Osteoblast (primary cell): ENCODE results near the gene ERBB4. TPM values are rescaled to one million over a fixed set of nuclear protein-coding genes. Genes with fewer than 3 reads are reported as not detected.

Source experiments
- DNase-seq: peaks from one replicate; pipeline ENCODE4 v3.0.0; 2011; ENCODE audit warnings: low spot score, mixed read lengths; ENCODE audit not compliant: insufficient read length; ENCODE audit errors: missing footprints
- H2AFZ ChIP-seq: 2 replicates; pipeline ENCODE4 v1.6.0; 2011; ENCODE audit warnings: mild to moderate bottlenecking, low read length
- H3K27ac ChIP-seq: 2 replicates; pipeline ENCODE4 v1.5.1; 2011; ENCODE audit warnings: mild to moderate bottlenecking, low read depth, low read length, moderate library complexity
- H3K27me3 ChIP-seq: 2 replicates; pipeline ENCODE4 v1.6.0; 2012; ENCODE audit warnings: mild to moderate bottlenecking, control low read depth, inconsistent platforms, low read length, moderate library complexity; ENCODE audit not compliant: insufficient read depth
- H3K36me3 ChIP-seq: 2 replicates; pipeline ENCODE4 v1.5.1; 2011; ENCODE audit warnings: mild to moderate bottlenecking, low read length, control low read depth, moderate library complexity; ENCODE audit not compliant: insufficient read depth
- H3K4me1 ChIP-seq: 2 replicates; pipeline ENCODE4 v1.5.1; 2011; ENCODE audit warnings: mild to moderate bottlenecking, low read length, control low read depth, moderate library complexity; ENCODE audit not compliant: insufficient read depth
- H3K4me2 ChIP-seq: 2 replicates; pipeline ENCODE4 v1.6.0; 2011; ENCODE audit warnings: mild to moderate bottlenecking, low read length; ENCODE audit not compliant: insufficient read depth
- H3K4me3 ChIP-seq: fragments of 200-600 bp; sonication (generic); 3 replicates; pipeline ENCODE4 v1.5.1; 2012; ENCODE audit warnings: mild to moderate bottlenecking, low read length, inconsistent platforms; ENCODE audit not compliant: insufficient read depth
- H3K79me2 ChIP-seq: 2 replicates; pipeline ENCODE4 v1.6.0; 2012; ENCODE audit warnings: mild to moderate bottlenecking, low read length, control low read depth, inconsistent platforms; ENCODE audit not compliant: insufficient read depth
- H3K9me3 ChIP-seq: 2 replicates; pipeline ENCODE4 v1.5.1; 2011; ENCODE audit warnings: low read depth, low read length, control low read depth
- H4K20me1 ChIP-seq: 2 replicates; pipeline ENCODE4 v1.6.0; 2012; ENCODE audit warnings: mild to moderate bottlenecking, low read length, control low read depth; ENCODE audit not compliant: insufficient read depth
- CTCF ChIP-seq: IDR thresholded peaks from 2 replicates; pipeline ENCODE4 v1.5.1; 2011; ENCODE audit warnings: mild to moderate bottlenecking, low read depth, low read length, moderate library complexity; ENCODE audit errors: extremely low read depth
- total RNA-seq: library from RNA; depleted of rRNA; stranded (reverse); fragments of >200 nt; gene quantifications from 2 replicates; pipeline ENCODE4 v1.2.3, GENCODE V29; 2012

ERBB4 gene
- total RNA-seq, 1 donor = under 0.01 TPM

GRCh38 chr2:211396815-211397214 lies 1141.8 kb downstream of the ERBB4 start:
- no peak overlapping the region for H3K4me3 ChIP-seq
- DNase-seq = no peak

GRCh38 chr2:211391189-211391567 lies 1147.4 kb downstream of the ERBB4 start:
- H2AFZ ChIP-seq = no peak overlapping the region
- H3K27ac ChIP-seq = no peak overlapping the region
- no peaks in the 10 kb centered on the region for H4K20me1 ChIP-seq
- H3K4me3 ChIP-seq = no peak overlapping the region
- no peak for TF ChIP-seq CTCF
- H3K79me2 ChIP-seq = no peaks in the 10 kb centered on the region
- no peaks in the 10 kb centered on the region for H3K36me3 ChIP-seq
- DNase-seq = no peak
- no peaks in the 10 kb centered on the region for H3K27me3 ChIP-seq
- H3K4me1 ChIP-seq = no peaks in the 10 kb centered on the region
- H3K9me3 ChIP-seq = no peaks in the 10 kb centered on the region
- H3K4me2 ChIP-seq = no peak overlapping the region

More at GRCh38 chr2:211396815-211397214, 1141.8 kb downstream of the ERBB4 start:
- H3K9me3 ChIP-seq = no peaks in the 10 kb centered on the region
- TF ChIP-seq CTCF = no peak
- no peaks in the 10 kb centered on the region for H3K36me3 ChIP-seq
- H3K27ac ChIP-seq = no peak overlapping the region
- H2AFZ ChIP-seq = no peak overlapping the region
- no peak overlapping the region for H3K4me2 ChIP-seq
- H3K27me3 ChIP-seq = no peaks in the 10 kb centered on the region
- no peaks in the 10 kb centered on the region for H3K4me1 ChIP-seq
- no peaks in the 10 kb centered on the region for H3K79me2 ChIP-seq
- no peaks in the 10 kb centered on the region for H4K20me1 ChIP-seq

- no peaks in the 10 kb centered on the region for H3K27me3 ChIP-seq
- H3K36me3 ChIP-seq = no peaks in the 10 kb centered on the region
Observed at GRCh38 chr2:211390536-211391188, 1147.9 kb downstream of the ERBB4 start.

GRCh38 chr2:211387734-211388133 lies 1150.9 kb downstream of the ERBB4 start:
- TF ChIP-seq CTCF = no peak
- Histone ChIP-seq H3K4me1 (no peaks in the 10 kb centered on the region), H3K9me3 (no peaks in the 10 kb centered on the region), H3K36me3 (no peaks in the 10 kb centered on the region), H3K4me2 (no peak overlapping the region), H3K4me3 (no peak overlapping the region), H3K27ac (no peak overlapping the region), H2AFZ (no peak overlapping the region), H3K79me2 (no peaks in the 10 kb centered on the region), H4K20me1 (no peaks in the 10 kb centered on the region), H3K27me3 (no peaks in the 10 kb centered on the region)
- DNase-seq = no peak

More at GRCh38 chr2:211390536-211391188, 1147.9 kb downstream of the ERBB4 start:
- Histone ChIP-seq H3K4me3 (no peak overlapping the region), H2AFZ (no peak overlapping the region), H4K20me1 (no peaks in the 10 kb centered on the region), H3K27ac (no peak overlapping the region), H3K4me2 (no peak overlapping the region), H3K79me2 (no peaks in the 10 kb centered on the region), H3K4me1 (no peaks in the 10 kb centered on the region), H3K9me3 (no peaks in the 10 kb centered on the region)
- TF ChIP-seq CTCF = no peak
- no peak for DNase-seq
